RWPE1 (cell line): Measurements from ENCODE around the gene RNF126.

Experiments used
- CTCF ChIA-PET: fragments of 350-600 bp; sonication (Branson Sonifier 250); formaldehyde crosslinking; extraction: SDS; loops from one replicate; lab custom pipeline; 2021; lab: Yijun Ruan, JAX
- POLR2A ChIA-PET: fragments of 400-600 bp; formaldehyde crosslinking; extraction: SDS; loops from one replicate; lab custom pipeline; 2020; ENCODE audit warnings: antibody characterized with exemption; ENCODE audit not compliant: low non-redundant PET; lab: Yijun Ruan, JAX
- DNase-seq: peaks from one replicate; pipeline ENCODE4 v3.0.0; 2012; ENCODE audit warnings: low spot score
- H3K27ac ChIP-seq: fragments of 450-650 bp; 2 replicates; pipeline ENCODE4 v1.5.1; 2017
- CTCF ChIP-seq: fragments of 450-650 bp; conservative IDR thresholded peaks from 2 replicates; pipeline ENCODE4 v1.5.1; 2017; ENCODE audit warnings: low read depth, mild to moderate bottlenecking

RNF126 gene

GRCh38 chr19:663682-664117 lies 686 bp upstream of the RNF126 start:
- ChIA-PET CTCF (interaction anchor here (0.8 to 1.7 kb wide), 2 partner anchors 13 to 70 kb away, joined by 3 to 7 read pairs; no protein-coding TSS in a partner anchor), POLR2A (interaction anchor here (1.4 kb wide), 1 partner anchor 14 kb away, joined by 3 read pairs; no protein-coding TSS in a partner anchor)
- no peak for TF ChIP-seq CTCF
- no peak for DNase-seq
- peak overlapping the region; percentile 99 for H3K27ac ChIP-seq

GRCh38 chr19:662207-662961 lies 630 bp downstream of the RNF126 start:
- peak overlapping the region; percentile 99 for H3K27ac ChIP-seq
- TF ChIP-seq CTCF, result no peak
- ChIA-PET POLR2A (no interaction called here), CTCF (interaction anchor here (1.7 kb wide), 1 partner anchor 72 kb away, joined by 7 read pairs; no protein-coding TSS in a partner anchor)
- peak; percentile 45 for DNase-seq

- H3K27ac ChIP-seq, result peak overlapping the region; percentile 99
- ChIA-PET CTCF (interaction anchor here (0.6 kb wide), 1 partner anchor 30 kb away, joined by 4 read pairs; no protein-coding TSS in a partner anchor), POLR2A (no interaction called here)
- TF ChIP-seq CTCF, result no peak
- peak; percentile 31 for DNase-seq
Observed at GRCh38 chr19:661427-662196, 1.4 kb downstream of the RNF126 start.

GRCh38 chr19:660793-661426 lies 2.1 kb downstream of the RNF126 start:
- no peak for DNase-seq
- ChIA-PET CTCF (interaction anchor here (0.6 to 0.9 kb wide), 2 partner anchors 29 to 77 kb away, joined by 3 to 4 read pairs; no protein-coding TSS in a partner anchor), POLR2A (no interaction called here)
- peak overlapping the region; percentile 99 for H3K27ac ChIP-seq
- no peak for TF ChIP-seq CTCF

- DNase-seq, result peak; percentile 82
Observed at GRCh38 chr19:658916-659839, 3.8 kb downstream of the RNF126 start.

More at GRCh38 chr19:658916-659839, 3.8 kb downstream of the RNF126 start:
- no peak for TF ChIP-seq CTCF
- peak overlapping the region; percentile 99 for H3K27ac ChIP-seq
- ChIA-PET CTCF (interaction anchor here (0.6 to 0.9 kb wide), 2 partner anchors 75 to 394 kb away, joined by 3 read pairs; no protein-coding TSS in a partner anchor), POLR2A (no interaction called here)
